Measurements from ENCODE around the gene DNAAF9. TPM values are rescaled to one million over a fixed set of nuclear protein-coding genes. Genes with fewer than 3 reads are reported as not detected.

Gene DNAAF9
- total RNA-seq, 2 experiments from 2014 or later: 0.23 TPM; not detected in 1

- no peaks in the 10 kb centered on the region for H4K20me1 ChIP-seq (ENCODE audit: insufficient read depth, low read length)
- DNase-seq (ENCODE audit: low spot score): no peak
- no peak overlapping the region for H3K4me3 ChIP-seq (ENCODE audit: low read depth, low read length, poor library complexity, severe bottlenecking)
- no peaks in the 10 kb centered on the region for H3K4me1 ChIP-seq (ENCODE audit: insufficient read depth, low read length, poor library complexity, severe bottlenecking)
- H3K9me2 ChIP-seq (ENCODE audit: insufficient read depth, low read length): no peaks in the 10 kb centered on the region
- H3K79me2 ChIP-seq (ENCODE audit: insufficient read depth, low read depth, low read length): no peaks in the 10 kb centered on the region
- ChIA-PET CTCF (ENCODE audit: unreplicated experiment) (no interaction called here), POLR2A (no interaction called here)
- no TSS peak for BruUV-seq (replicated peaks)
- no peaks in the 10 kb centered on the region for H3K36me3 ChIP-seq (ENCODE audit: insufficient read depth, low read length)
- H2AFZ ChIP-seq (ENCODE audit: low read length): no peak overlapping the region
- TF ChIP-seq CTCF (conservative IDR thresholded peaks at IDR 0.05; ENCODE audit: low read length) (no peak), EZH2phosphoT487 (IDR thresholded peaks at IDR 0.05; ENCODE audit: borderline replicate concordance, low read depth, low read length) (no peak)
- H3K27ac ChIP-seq (ENCODE audit: low read depth, low read length, poor library complexity, severe bottlenecking): no peak overlapping the region
- H3K9me3 ChIP-seq (ENCODE audit: low read length): no peaks in the 10 kb centered on the region
- intact Hi-C loops (cut with micrococcal nuclease; ENCODE audit: unreplicated experiment): no loop called here
- no peak overlapping the region for H3K4me2 ChIP-seq (ENCODE audit: low read length)
These were observed 48.7 kb downstream of the DNAAF9 start for GRCh38 chr20:3358676-3359340.

Small RNA genes within 50 kb of the gene (small RNA-seq; reads per million reads assigned to genes)
- gene RF00012: not detected
- gene RNU6-1019P: not detected

Other genes with a start within 250 kb of the DNAAF9 start
- 15.7 and 18.1 TPM in 2 replicates for gene FASTKD5, start 247.8 kb downstream of the DNAAF9 start, total RNA-seq (2014; rRNA removed; shearing (Covaris generic))
- 15.7 and 15.8 TPM in 2 replicates for gene FASTKD5, start 247.8 kb downstream of the DNAAF9 start, total RNA-seq (2022)
- 3.2 and 4.1 TPM in 2 replicates for gene UBOX5, start 247.8 kb downstream of the DNAAF9 start, total RNA-seq (2014; rRNA removed; shearing (Covaris generic))
- gene UBOX5, start 247.8 kb downstream of the DNAAF9 start, total RNA-seq (2022): 5.2 and 5.3 TPM in 2 replicates
- 4.5 and 4.7 TPM in 2 replicates for gene LZTS3, start 234.1 kb downstream of the DNAAF9 start, total RNA-seq (2014; rRNA removed; shearing (Covaris generic))
- 4.2 and 5.0 TPM in 2 replicates for gene LZTS3, start 234.1 kb downstream of the DNAAF9 start, total RNA-seq (2022)
- 35.5 and 37.7 TPM in 2 replicates for gene DDRGK1, start 203.0 kb downstream of the DNAAF9 start, total RNA-seq (2014; rRNA removed; shearing (Covaris generic))
- gene DDRGK1, start 203.0 kb downstream of the DNAAF9 start, total RNA-seq (2022): 52.0 and 55.0 TPM in 2 replicates
- gene ITPA, start 198.2 kb downstream of the DNAAF9 start, total RNA-seq (2014; rRNA removed; shearing (Covaris generic)): 58.0 and 66.4 TPM in 2 replicates
- gene ITPA, start 198.2 kb downstream of the DNAAF9 start, total RNA-seq (2022): 54.4 and 62.4 TPM in 2 replicates
- gene SLC4A11, start 168.5 kb downstream of the DNAAF9 start, total RNA-seq (2014; rRNA removed; shearing (Covaris generic)): 4.2 and 4.4 TPM in 2 replicates
- gene SLC4A11, start 168.5 kb downstream of the DNAAF9 start, total RNA-seq (2022): 26.9 and 27.5 TPM in 2 replicates
- 0.03 and 0.09 TPM in 2 replicates for gene ATRN, start 63.3 kb upstream of the DNAAF9 start, total RNA-seq (2014; rRNA removed; shearing (Covaris generic))
- 3.7 and 4.5 TPM in 2 replicates for gene ATRN, start 63.3 kb upstream of the DNAAF9 start, total RNA-seq (2022)